OCI-LY3 (cell line): ENCODE data around the gene PDPN.

ENCODE experiments used
- H2AFZ ChIP-seq: fragments of 200-600, 300-600 bp; shearing (Covaris generic); 2 replicates; pipeline ENCODE4 v1.6.0; 2014; ENCODE audit warnings: antibody characterized with exemption, low read depth, low read length
- H3K27ac ChIP-seq: fragments of 200-600, 300-600 bp; sonication (generic); 2 replicates; pipeline ENCODE4 v1.5.1; 2014; ENCODE audit warnings: mild to moderate bottlenecking, low read length, moderate library complexity, mixed read lengths
- H3K27me3 ChIP-seq: fragments of 200-600, 300-600 bp; sonication (generic); 2 replicates; pipeline ENCODE4 v1.6.1; 2014; ENCODE audit warnings: low read depth, low read length, mixed read lengths
- H3K36me3 ChIP-seq: fragments of 200-600, 300-600 bp; sonication (generic); replicated peaks from 2 replicates; pipeline ENCODE3; 2014; ENCODE audit warnings: low read depth, low read length, mixed read lengths
- H3K4me1 ChIP-seq: fragments of 300-600, 200-600 bp; sonication (generic); 2 replicates; pipeline ENCODE4 v1.6.1; 2014; ENCODE audit warnings: low read length, mixed read lengths
- H3K4me2 ChIP-seq: fragments of 200-600, 300-600 bp; sonication (generic); 2 replicates; pipeline ENCODE4 v1.6.1; 2014; ENCODE audit warnings: low read length, mixed read lengths
- H3K4me3 ChIP-seq: fragments of 300-600, 200-600 bp; sonication (generic); 2 replicates; pipeline ENCODE4 v1.5.1; 2014; ENCODE audit warnings: antibody characterized with exemption, mild to moderate bottlenecking, low read length, moderate library complexity
- H3K79me2 ChIP-seq: fragments of 300-600, 200-600 bp; shearing (Covaris generic); 2 replicates; pipeline ENCODE4 v1.6.1; 2014; ENCODE audit warnings: mild to moderate bottlenecking, low read length, mixed read lengths
- H3K9ac ChIP-seq: fragments of 300-600, 200-600 bp; shearing (Covaris generic); 2 replicates; pipeline ENCODE4 v1.6.0; 2014; ENCODE audit warnings: mild to moderate bottlenecking, low read length, moderate library complexity
- H3K9me3 ChIP-seq: fragments of 200-600, 300-600 bp; shearing (Covaris generic); 2 replicates; pipeline ENCODE4 v1.6.1; 2014; ENCODE audit warnings: low read length, mixed read lengths; ENCODE audit not compliant: insufficient read depth
- H4K20me1 ChIP-seq: fragments of 200-600, 300-600 bp; sonication (generic); 2 replicates; pipeline ENCODE4 v1.6.1; 2016; ENCODE audit warnings: low read length, mixed read lengths; ENCODE audit not compliant: insufficient read depth
- EZH2phosphoT487 ChIP-seq: fragments of 200-600 bp; shearing (Covaris generic); IDR thresholded peaks from 2 replicates; pipeline ENCODE4 v1.6.1; 2018; ENCODE audit warnings: antibody characterized with exemption, mixed run types, low read depth
- TF ChIP-seq, protein P1 (sequence below): fragments of 200-600, 300-600 bp; sonication (generic); IDR thresholded peaks from 2 replicates; pipeline ENCODE4 v1.5.1; 2014; ENCODE audit warnings: antibody characterized with exemption, low read length, low read depth

Gene PDPN

DNA sequence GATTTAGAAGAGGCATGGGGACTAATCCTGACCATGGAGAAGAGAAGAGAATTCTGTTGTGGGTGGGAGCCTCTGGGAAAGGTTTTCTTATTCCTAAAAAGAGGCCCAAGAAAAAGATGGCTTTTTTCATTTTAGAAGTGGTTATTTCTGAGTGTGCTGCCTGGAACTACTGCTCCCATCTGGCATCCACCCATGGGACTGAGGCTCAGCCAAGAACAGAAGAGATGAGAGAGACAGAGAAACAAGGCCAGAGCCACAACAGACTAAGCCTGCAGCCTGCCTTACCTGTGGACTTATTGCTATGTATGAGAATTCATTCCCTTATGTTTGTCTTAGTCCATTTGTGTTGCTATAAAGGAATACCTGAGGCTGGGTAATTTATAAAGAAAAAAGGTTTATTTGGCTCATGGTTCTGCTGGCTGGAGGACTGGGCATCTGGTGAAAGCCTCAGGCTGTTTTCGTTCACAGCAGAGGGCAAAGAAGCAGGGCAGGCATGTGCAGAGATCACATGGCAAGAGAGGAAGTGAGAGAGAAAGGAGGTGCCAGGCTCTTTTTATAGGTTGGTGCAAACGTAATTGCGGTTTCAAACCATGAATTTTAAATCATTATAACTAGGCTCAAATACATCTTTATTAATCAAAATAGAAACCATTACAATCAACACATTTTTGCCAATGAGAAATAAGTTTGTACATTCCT is 58.8 kb downstream of the PDPN start:
- H3K4me2 ChIP-seq = peak overlapping the region; percentile 46
- H3K4me3 ChIP-seq = peak overlapping the region; percentile 24; the same call in 1 of the 2 replicates
- H4K20me1 ChIP-seq = no peaks in the 10 kb centered on the region
- H3K9ac ChIP-seq = no peak overlapping the region
- peaks cover 6% of the 10 kb centered on the region; the same call in 1 of the 2 replicates for H3K9me3 ChIP-seq
- no peak overlapping the region for H2AFZ ChIP-seq
- H3K4me1 ChIP-seq = peaks cover 32% of the 10 kb centered on the region
- TF ChIP-seq, protein P1, sequence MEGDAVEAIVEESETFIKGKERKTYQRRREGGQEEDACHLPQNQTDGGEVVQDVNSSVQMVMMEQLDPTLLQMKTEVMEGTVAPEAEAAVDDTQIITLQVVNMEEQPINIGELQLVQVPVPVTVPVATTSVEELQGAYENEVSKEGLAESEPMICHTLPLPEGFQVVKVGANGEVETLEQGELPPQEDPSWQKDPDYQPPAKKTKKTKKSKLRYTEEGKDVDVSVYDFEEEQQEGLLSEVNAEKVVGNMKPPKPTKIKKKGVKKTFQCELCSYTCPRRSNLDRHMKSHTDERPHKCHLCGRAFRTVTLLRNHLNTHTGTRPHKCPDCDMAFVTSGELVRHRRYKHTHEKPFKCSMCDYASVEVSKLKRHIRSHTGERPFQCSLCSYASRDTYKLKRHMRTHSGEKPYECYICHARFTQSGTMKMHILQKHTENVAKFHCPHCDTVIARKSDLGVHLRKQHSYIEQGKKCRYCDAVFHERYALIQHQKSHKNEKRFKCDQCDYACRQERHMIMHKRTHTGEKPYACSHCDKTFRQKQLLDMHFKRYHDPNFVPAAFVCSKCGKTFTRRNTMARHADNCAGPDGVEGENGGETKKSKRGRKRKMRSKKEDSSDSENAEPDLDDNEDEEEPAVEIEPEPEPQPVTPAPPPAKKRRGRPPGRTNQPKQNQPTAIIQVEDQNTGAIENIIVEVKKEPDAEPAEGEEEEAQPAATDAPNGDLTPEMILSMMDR = no peak
- TF ChIP-seq EZH2phosphoT487 = no peak
- peak overlapping the region; percentile 68 for H3K27ac ChIP-seq
- no peaks in the 10 kb centered on the region for H3K27me3 ChIP-seq
- H3K79me2 ChIP-seq = no peaks in the 10 kb centered on the region
- no peaks in the 10 kb centered on the region for H3K36me3 ChIP-seq

DNA sequence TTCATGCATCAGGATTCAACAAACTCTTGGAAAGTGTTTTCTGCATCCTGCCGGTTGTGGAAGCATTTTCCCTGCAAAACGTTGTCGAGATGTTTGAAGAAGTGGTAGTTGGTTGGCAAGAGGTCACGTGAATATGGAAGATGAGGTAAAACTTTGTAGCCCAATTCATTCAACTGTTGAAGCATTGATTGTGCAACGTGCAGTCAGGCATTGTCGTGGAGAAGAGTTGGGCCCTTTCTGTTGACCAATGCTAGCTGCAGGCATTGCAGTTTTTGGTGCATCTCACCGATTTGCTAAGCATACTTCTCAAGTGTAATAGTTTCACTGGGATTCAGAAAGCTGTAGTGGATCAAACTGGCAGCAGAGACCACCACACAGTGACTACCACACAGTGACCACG is 59.4 kb downstream of the PDPN start:
- Histone ChIP-seq H2AFZ (no peak overlapping the region), H3K4me2 (peak overlapping the region; percentile 46), H3K36me3 (no peaks in the 10 kb centered on the region), H3K9me3 (peaks cover 6% of the 10 kb centered on the region; the same call in 1 of the 2 replicates), H3K79me2 (no peaks in the 10 kb centered on the region), H3K27ac (peak overlapping the region; percentile 34; the same call in 1 of the 2 replicates), H3K4me1 (peaks cover 32% of the 10 kb centered on the region), H3K4me3 (peak overlapping the region; percentile 24; the same call in 1 of the 2 replicates), H4K20me1 (no peaks in the 10 kb centered on the region), H3K27me3 (no peaks in the 10 kb centered on the region), H3K9ac (no peak overlapping the region)
- TF ChIP-seq, protein P1 = no peak
- no peak for TF ChIP-seq EZH2phosphoT487

DNA sequence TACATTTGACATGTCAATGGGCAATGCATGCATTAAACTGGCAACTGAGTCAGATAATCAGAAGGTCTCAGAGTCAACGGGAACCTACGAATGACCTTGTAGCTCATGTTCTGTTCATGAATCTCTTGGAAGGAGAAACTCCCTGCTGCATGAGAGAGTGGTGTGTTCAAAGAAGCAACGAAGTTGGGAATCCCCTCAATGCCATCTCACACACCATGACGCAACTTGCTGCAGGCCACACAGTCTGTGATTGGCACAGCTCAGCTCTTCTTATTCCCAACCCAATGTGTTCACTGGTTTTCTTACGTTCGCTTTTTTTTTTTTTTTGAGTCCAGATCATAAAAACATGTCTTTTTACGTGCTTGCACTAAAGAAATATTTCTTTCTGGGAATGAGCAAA is 62.9 kb downstream of the PDPN start:
- Histone ChIP-seq H4K20me1 (no peaks in the 10 kb centered on the region), H3K27me3 (no peaks in the 10 kb centered on the region), H2AFZ (peak overlapping the region; percentile 88), H3K4me3 (peak overlapping the region; percentile 61), H3K79me2 (no peaks in the 10 kb centered on the region), H3K9me3 (no peaks in the 10 kb centered on the region), H3K36me3 (no peaks in the 10 kb centered on the region), H3K9ac (peak overlapping the region; percentile 50), H3K4me1 (peaks cover 32% of the 10 kb centered on the region), H3K4me2 (peak overlapping the region; percentile 76), H3K27ac (peak overlapping the region; percentile 72)
- TF ChIP-seq, protein P1 = no peak
- TF ChIP-seq EZH2phosphoT487 = no peak

DNA sequence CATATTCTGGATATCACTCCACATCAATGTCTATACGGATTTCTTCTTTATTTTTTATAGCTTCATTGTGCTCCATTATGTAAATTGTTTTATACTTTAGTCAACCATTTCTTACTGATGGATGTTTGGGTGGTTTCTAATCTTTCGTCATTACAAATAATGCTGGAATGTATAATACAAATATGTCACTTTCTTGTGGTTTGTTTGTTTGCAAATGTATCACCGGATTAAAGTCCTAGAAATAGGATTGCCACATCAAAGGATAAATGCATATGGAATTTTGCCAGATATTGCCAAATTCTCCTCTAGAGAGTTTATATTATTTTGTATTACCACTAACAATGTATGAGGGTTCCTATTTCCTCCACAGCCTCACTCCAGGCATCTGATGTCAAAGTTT is 67.6 kb downstream of the PDPN start:
- no peak overlapping the region for H3K4me2 ChIP-seq
- no peaks in the 10 kb centered on the region for H3K36me3 ChIP-seq
- H2AFZ ChIP-seq = no peak overlapping the region
- no peak overlapping the region for H3K9ac ChIP-seq
- H3K9me3 ChIP-seq = no peaks in the 10 kb centered on the region
- H3K27ac ChIP-seq = no peak overlapping the region
- no peaks in the 10 kb centered on the region for H3K27me3 ChIP-seq
- H3K4me1 ChIP-seq = peaks cover 10% of the 10 kb centered on the region
- no peak overlapping the region for H3K4me3 ChIP-seq
- TF ChIP-seq, protein P1 = no peak
- no peak for TF ChIP-seq EZH2phosphoT487
- H4K20me1 ChIP-seq = no peaks in the 10 kb centered on the region
- H3K79me2 ChIP-seq = no peaks in the 10 kb centered on the region
